GM21526 (cell line): Measurements from ENCODE around the gene HOXD4.

Experiments used
- ATAC-seq: cut with Tn5 transposase; IDR thresholded peaks from one replicate; pipeline ENCODE4 v1.9.1; 2021; ENCODE audit warnings: moderate library complexity; ENCODE audit not compliant: unreplicated experiment, low FRiP score

HOXD4 gene

GRCh38 chr2:176167398-176167797, 16.0 kb downstream of the HOXD4 start:
- no peak for ATAC-seq

GRCh38 chr2:176169181-176169580, 17.8 kb downstream of the HOXD4 start:
- ATAC-seq, result no peak

GRCh38 chr2:176169711-176170110, 18.4 kb downstream of the HOXD4 start:
- no peak for ATAC-seq

- no peak for ATAC-seq
Observed at GRCh38 chr2:176170602-176171305, 19.4 kb downstream of the HOXD4 start.

- ATAC-seq, result no peak
Observed at GRCh38 chr2:176171351-176172006, 20.1 kb downstream of the HOXD4 start.

GRCh38 chr2:176172007-176172894, 20.9 kb downstream of the HOXD4 start:
- no peak for ATAC-seq

- no peak for ATAC-seq
Observed at GRCh38 chr2:176172895-176173566, 21.7 kb downstream of the HOXD4 start.

GRCh38 chr2:176173567-176174381, 22.4 kb downstream of the HOXD4 start:
- ATAC-seq, result no peak

GRCh38 chr2:176174382-176174823, 23.1 kb downstream of the HOXD4 start:
- no peak for ATAC-seq

GRCh38 chr2:176174824-176175708, 23.7 kb downstream of the HOXD4 start:
- ATAC-seq, result no peak

- ATAC-seq, result no peak
Observed at GRCh38 chr2:176175709-176176607, 24.6 kb downstream of the HOXD4 start.

- no peak for ATAC-seq
Observed at GRCh38 chr2:176177580-176178037, 26.3 kb downstream of the HOXD4 start.

GRCh38 chr2:176178038-176178756, 26.8 kb downstream of the HOXD4 start:
- no peak for ATAC-seq

GRCh38 chr2:176178757-176179295, 27.5 kb downstream of the HOXD4 start:
- ATAC-seq, result no peak

- ATAC-seq, result no peak
Observed at GRCh38 chr2:176181551-176181950, 30.2 kb downstream of the HOXD4 start.

- ATAC-seq, result no peak
Observed at GRCh38 chr2:176182671-176183070, 31.3 kb downstream of the HOXD4 start.

- no peak for ATAC-seq
Observed at GRCh38 chr2:176184749-176185148, 33.4 kb downstream of the HOXD4 start.
